ENCODE results near the gene ZNF407. TPM values are rescaled to one million over a fixed set of nuclear protein-coding genes. Genes with fewer than 3 reads are reported as not detected.

ZNF407 gene
- total and polyA plus RNA-seq, 12 donors, result 2.5 to 20.2 (median 8.4) TPM

DNA sequence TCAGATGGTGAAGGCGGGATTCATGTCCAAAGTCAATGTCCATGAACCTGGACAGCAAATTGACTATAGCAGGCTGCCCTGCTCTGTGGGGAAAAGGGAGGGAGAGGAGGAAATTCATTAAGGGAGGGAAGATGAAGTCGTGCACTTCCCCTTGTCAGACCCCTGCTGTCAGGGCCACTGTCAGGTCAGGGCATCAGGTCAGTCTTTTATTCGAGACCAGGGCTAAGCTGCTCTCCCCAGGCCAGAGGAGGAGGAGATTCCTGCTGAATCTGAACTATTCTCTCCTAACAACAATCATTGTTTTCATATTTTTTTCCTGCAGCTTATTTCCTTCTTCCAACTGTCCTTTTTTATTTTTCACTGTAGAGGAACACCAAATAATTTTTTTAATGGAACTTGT, 46.2 kb upstream of the ZNF407 start:
- peaks cover 0 to 6% (median 0%) of the 10 kb centered on the region in 3 donors for H3K9me3 ChIP-seq (replicated peaks in 1 of 3)
- peaks cover 0 to 2% of the 10 kb centered on the region in 2 donors for H3K4me1 ChIP-seq (replicated peaks in 1 of 2)
- TF ChIP-seq POLR2A (IDR thresholded peaks at IDR 0.05) (no peak), CTCF (IDR thresholded peaks at IDR 0.05) (no peak)
- H3K27ac ChIP-seq, result no peak overlapping the region
- DNase-seq, result no peak
- no peaks in the 10 kb centered on the region for H3K36me3 ChIP-seq (replicated peaks in 1 of 2)
- WGBS, 4 donors, result 36 to 44% (median 38%) methylated on average over 3 of the region's 3 CpGs
- intact Hi-C loops (cut with DNase I), result loop anchor here (5.0 to 10.0 kb wide), 3 partner anchors 187 to 357 kb away; no protein-coding TSS in a partner anchor
- no peak overlapping the region for H3K4me3 ChIP-seq
- peaks cover 8% of the 10 kb centered on the region for H3K27me3 ChIP-seq

DNA sequence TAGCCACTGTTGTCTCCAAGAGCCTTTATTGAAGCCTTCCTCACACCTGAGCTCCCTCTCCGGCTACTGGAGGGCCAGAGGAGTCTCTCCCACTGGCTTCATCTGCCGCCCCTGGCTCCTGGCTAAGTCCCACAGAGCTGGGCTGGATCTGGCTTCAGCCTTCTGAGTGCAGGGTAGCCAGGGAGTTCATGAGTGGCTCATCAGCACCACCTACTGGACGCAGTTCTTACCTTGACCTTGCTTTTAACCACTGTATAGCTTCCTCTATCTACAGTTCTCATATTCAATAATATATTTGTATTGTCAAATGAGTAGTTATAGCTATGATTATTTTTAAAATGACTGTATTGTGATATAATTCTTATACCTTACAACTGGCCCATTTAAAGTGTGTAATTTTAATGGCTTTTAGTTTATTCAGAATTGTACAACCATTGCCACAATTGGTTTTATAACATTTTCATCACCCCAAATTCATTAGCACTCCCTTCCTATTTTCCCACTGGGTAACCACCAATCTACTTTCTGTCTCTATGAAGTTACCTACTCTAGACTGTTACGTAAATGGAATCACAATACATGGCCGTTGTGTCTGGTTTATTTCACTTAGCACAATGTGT, 45.6 kb upstream of the ZNF407 start:
- intact Hi-C loops (cut with DNase I), result loop anchor here (5.0 to 10.0 kb wide), 3 partner anchors 187 to 357 kb away; no protein-coding TSS in a partner anchor
- 19 to 25% (median 23%) methylated on average over 5 of the region's 5 CpGs for WGBS, 4 donors
- peaks cover 8% of the 10 kb centered on the region for H3K27me3 ChIP-seq
- H3K36me3 ChIP-seq (replicated peaks in 1 of 2), result no peaks in the 10 kb centered on the region
- peak; percentile 71 to 94 (median 87) for DNase-seq
- TF ChIP-seq POLR2A (IDR thresholded peaks at IDR 0.05) (no peak), CTCF (IDR thresholded peaks at IDR 0.05) (peak; percentile 64 to 85 (median 76))
- H3K4me1 ChIP-seq (replicated peaks in 1 of 2), result peaks cover 0 to 2% of the 10 kb centered on the region in 2 donors
- no peak overlapping the region for H3K27ac ChIP-seq
- H3K9me3 ChIP-seq (replicated peaks in 1 of 3), result peaks cover 0 to 6% (median 0%) of the 10 kb centered on the region in 3 donors
- no peak overlapping the region for H3K4me3 ChIP-seq

DNA sequence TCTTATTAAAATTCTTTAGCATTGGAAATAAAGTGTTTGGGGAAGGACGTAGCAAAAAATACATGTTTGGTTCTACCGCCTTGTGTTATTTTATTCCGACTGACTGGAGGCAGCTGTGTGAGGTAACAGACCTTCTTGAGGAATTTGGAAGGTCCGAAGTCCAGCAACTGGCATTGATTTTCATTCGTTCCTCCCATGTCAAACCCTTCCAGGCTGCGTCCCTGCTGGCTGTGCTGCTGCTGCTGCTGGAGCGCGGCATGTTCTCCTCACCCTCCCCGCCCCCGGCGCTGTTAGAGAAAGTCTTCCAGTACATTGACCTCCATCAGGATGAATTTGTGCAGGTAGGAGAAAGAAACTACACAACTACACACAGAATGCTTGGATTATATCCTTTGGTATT, 41.5 kb upstream of the ZNF407 start:
- 83 to 89% (median 86%) methylated on average over 10 to 11 of the region's 11 CpGs for WGBS, 4 donors
- no peak overlapping the region for H3K27ac ChIP-seq
- peaks cover 17% of the 10 kb centered on the region for H3K27me3 ChIP-seq
- DNase-seq, result no peak
- no peaks in the 10 kb centered on the region for H3K9me3 ChIP-seq (replicated peaks in 1 of 3)
- intact Hi-C loops (cut with DNase I), result loop anchor here in 1 of 2 donors (10.0 kb wide), 2 partner anchors 191 to 361 kb away; no protein-coding TSS in a partner anchor
- TF ChIP-seq POLR2A (IDR thresholded peaks at IDR 0.05), result no peak
- TF ChIP-seq CTCF (IDR thresholded peaks at IDR 0.05), result no peak
- H3K4me1 ChIP-seq (replicated peaks in 1 of 2), result no peaks in the 10 kb centered on the region
- no peak overlapping the region for H3K4me3 ChIP-seq
- no peaks in the 10 kb centered on the region for H3K36me3 ChIP-seq (replicated peaks in 1 of 2)

DNA sequence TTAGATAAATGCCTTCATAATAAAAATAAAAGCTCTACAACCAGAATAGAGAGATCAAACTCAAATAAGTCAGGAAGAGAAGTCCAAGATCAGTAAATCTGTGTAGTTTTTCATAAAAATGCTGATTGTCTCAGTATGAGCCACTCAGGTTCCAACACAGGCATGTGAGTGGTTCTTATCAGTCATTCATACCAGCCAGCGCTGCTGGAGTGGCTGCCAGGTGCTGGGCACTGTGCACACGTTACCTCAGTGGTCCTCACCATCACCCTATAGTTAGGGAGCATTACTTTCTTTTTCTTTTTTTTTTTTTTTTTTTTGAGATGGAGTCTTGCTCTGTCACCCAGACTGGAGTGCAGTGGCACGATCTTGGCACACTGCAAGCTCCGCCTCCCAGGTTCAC, 39.6 kb upstream of the ZNF407 start:
- no peak for TF ChIP-seq POLR2A (IDR thresholded peaks at IDR 0.05)
- no peak for TF ChIP-seq CTCF (IDR thresholded peaks at IDR 0.05)
- Histone ChIP-seq H3K9me3 (replicated peaks in 1 of 3) (no peaks in the 10 kb centered on the region), H3K4me3 (no peak overlapping the region), H3K27ac (no peak overlapping the region), H3K27me3 (peaks cover 17% of the 10 kb centered on the region), H3K36me3 (replicated peaks in 1 of 2) (no peaks in the 10 kb centered on the region), H3K4me1 (replicated peaks in 1 of 2) (peaks cover 15 to 17% of the 10 kb centered on the region in 2 donors)
- 74 to 89% (median 81%) methylated on average over 2 to 4 of the region's 4 CpGs for WGBS, 4 donors
- DNase-seq, result no peak
- intact Hi-C loops (cut with DNase I), result loop anchor here in 1 of 2 donors (10.0 kb wide), 2 partner anchors 193 to 363 kb away; no protein-coding TSS in a partner anchor

Data from adrenal gland (tissue), 12 donors.